ENCODE results near the gene TUBB6.
A peak's percentile ranks its signal among the peaks of the same experiment; 100 is the strongest.

Gene TUBB6

DNA sequence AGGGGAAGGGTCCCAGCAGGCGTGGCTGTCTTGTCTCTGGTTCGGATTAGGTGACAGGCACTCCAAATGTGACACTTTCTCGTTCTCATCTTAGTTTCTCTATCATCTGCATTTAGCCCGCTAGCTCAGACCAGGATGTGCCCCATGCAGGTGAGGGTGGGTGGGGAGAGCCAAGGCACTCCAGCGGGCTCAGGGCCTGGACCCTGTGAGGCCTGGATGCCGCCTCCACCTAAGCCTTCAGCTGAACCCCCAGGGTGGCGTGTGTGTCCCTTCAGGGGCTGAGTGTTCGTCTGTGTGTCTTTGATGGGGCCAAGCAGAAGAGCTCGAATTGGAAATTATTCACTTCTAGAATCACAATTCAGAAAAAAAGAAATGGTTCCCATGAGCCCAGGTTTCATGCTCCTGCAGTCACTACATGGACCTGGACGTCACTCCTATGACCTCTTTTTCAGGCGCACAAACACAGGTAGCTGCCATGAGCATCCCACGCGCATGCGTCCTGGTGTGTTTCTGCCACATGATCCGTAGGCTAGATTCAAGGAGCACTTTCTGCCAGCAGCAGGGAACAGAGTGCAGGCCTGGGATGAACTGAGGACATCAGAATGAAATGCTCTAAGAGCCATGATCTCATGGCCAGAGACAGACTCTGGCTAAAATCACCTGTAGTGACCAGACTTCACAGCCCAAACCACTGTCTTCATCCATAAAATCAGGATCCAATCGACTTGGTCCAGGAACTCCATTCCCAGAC, 28.1 kb upstream of the TUBB6 start:
- Histone ChIP-seq H3K27me3 (ENCODE audit: control insufficient read depth in 1 of 2, insufficient read depth in 2 of 2, low read length in 2 of 2) (no peaks in the 10 kb centered on the region), H3K9ac (ENCODE audit: low read length in 2 of 2) (peak overlapping the region; percentile 99 to 100), H3K4me1 (ENCODE audit: control insufficient read depth, insufficient read depth, low read length) (peaks cover 42% of the 10 kb centered on the region), H3K4me3 (ENCODE audit: low read length in 2 of 2) (peak overlapping the region; percentile 47 to 77), H3K27ac (ENCODE audit: low read length) (peak overlapping the region; percentile 100), H3K36me3 (ENCODE audit: control insufficient read depth in 2 of 2, insufficient read depth in 2 of 2, low read length in 2 of 2) (no peaks in the 10 kb centered on the region), H3K9me3 (ENCODE audit: control insufficient read depth in 2 of 2, low read length in 2 of 2) (no peaks in the 10 kb centered on the region)

DNA sequence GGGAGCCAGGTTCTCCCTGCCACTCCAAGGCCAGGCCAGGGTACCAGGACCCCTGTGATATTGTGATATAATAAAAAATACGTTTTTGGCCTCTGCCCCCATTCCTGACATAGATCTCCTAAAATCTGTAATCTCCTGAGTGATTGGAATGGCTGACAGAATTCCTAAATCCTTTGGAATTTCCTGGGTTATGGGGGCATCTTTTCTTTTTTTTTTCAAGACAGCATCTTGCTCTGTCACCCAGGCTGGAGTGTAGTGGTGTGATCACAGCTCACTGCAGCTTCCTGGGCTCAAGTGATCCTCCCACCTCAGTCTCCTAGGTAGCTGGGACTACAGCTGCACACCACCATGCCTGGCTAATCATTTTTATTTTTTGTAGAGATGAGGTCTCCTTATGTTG, 26.2 kb upstream of the TUBB6 start:
- Histone ChIP-seq H3K9me3 (ENCODE audit: control insufficient read depth in 2 of 2, low read length in 2 of 2) (no peaks in the 10 kb centered on the region), H3K36me3 (ENCODE audit: control insufficient read depth in 2 of 2, insufficient read depth in 2 of 2, low read length in 2 of 2) (no peaks in the 10 kb centered on the region), H3K27ac (ENCODE audit: low read length) (peak overlapping the region; percentile 100), H3K4me1 (ENCODE audit: control insufficient read depth, insufficient read depth, low read length) (peaks cover 39% of the 10 kb centered on the region), H3K4me3 (ENCODE audit: low read length in 2 of 2) (no peak overlapping the region), H3K27me3 (ENCODE audit: control insufficient read depth in 1 of 2, insufficient read depth in 2 of 2, low read length in 2 of 2) (no peaks in the 10 kb centered on the region), H3K9ac (ENCODE audit: low read length in 2 of 2) (no peak overlapping the region)

DNA sequence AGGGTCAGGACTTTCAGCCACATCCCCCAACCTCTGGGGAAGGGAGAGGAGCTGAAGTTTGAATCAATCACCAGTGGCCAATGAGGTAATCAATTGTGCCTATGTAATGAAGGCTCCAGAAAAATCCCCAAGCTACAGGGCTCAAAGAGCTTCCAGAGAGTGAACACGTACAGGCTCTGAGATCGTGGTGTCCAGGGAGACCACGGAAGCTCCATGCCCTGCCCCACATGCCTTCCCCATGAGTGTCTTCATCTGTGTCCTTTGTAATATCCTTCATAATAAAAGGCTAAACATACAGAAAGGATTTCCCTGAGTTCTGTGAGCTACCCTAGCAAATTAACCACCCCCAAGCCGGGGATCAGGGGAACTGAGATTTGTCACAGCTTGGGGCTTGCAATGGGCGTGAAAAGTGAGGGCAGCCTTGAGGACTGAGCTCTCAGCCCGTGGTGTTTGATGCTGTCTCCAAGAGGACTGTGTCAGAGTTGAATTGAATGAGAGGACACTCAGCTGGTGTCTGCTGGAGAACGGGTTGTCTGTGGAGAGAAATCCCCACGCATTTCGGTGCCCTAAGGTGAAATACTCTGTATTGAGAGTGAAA, 25.5 kb upstream of the TUBB6 start:
- no peaks in the 10 kb centered on the region for H3K27me3 ChIP-seq (ENCODE audit: control insufficient read depth in 1 of 2, insufficient read depth in 2 of 2, low read length in 2 of 2)
- peaks cover 39% of the 10 kb centered on the region for H3K4me1 ChIP-seq (ENCODE audit: control insufficient read depth, insufficient read depth, low read length)
- no peaks in the 10 kb centered on the region for H3K9me3 ChIP-seq (ENCODE audit: control insufficient read depth in 2 of 2, low read length in 2 of 2)
- H3K4me3 ChIP-seq (ENCODE audit: low read length in 2 of 2): no peak overlapping the region
- H3K36me3 ChIP-seq (ENCODE audit: control insufficient read depth in 2 of 2, insufficient read depth in 2 of 2, low read length in 2 of 2): no peaks in the 10 kb centered on the region
- no peak overlapping the region for H3K9ac ChIP-seq (ENCODE audit: low read length in 2 of 2)
- peak overlapping the region; percentile 100 for H3K27ac ChIP-seq (ENCODE audit: low read length)

DNA sequence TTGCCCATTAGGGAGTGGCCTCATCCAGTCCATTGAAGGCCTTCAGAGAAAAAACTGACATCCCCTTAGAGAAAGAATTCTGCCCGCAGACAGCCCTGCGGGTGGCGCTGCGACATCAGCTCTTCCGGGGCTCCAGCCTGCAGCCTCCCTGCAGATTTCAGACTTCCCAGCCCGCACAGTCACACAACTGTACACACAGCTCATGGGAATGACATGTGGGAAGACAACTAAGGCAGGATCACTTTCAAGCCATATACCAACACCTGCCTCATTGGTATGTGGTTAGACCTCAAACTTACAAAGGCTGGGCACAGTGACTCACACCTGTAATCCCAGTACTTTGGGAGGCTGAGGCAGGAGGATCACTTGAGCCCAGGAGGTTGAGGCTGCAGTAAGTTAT, 24.8 kb upstream of the TUBB6 start:
- Histone ChIP-seq H3K9me3 (ENCODE audit: control insufficient read depth in 2 of 2, low read length in 2 of 2) (no peaks in the 10 kb centered on the region), H3K36me3 (ENCODE audit: control insufficient read depth in 2 of 2, insufficient read depth in 2 of 2, low read length in 2 of 2) (no peaks in the 10 kb centered on the region), H3K27ac (ENCODE audit: low read length) (no peak overlapping the region), H3K9ac (ENCODE audit: low read length in 2 of 2) (no peak overlapping the region), H3K27me3 (ENCODE audit: control insufficient read depth in 1 of 2, insufficient read depth in 2 of 2, low read length in 2 of 2) (no peaks in the 10 kb centered on the region), H3K4me3 (ENCODE audit: low read length in 2 of 2) (no peak overlapping the region), H3K4me1 (ENCODE audit: control insufficient read depth, insufficient read depth, low read length) (peaks cover 36% of the 10 kb centered on the region)

DNA sequence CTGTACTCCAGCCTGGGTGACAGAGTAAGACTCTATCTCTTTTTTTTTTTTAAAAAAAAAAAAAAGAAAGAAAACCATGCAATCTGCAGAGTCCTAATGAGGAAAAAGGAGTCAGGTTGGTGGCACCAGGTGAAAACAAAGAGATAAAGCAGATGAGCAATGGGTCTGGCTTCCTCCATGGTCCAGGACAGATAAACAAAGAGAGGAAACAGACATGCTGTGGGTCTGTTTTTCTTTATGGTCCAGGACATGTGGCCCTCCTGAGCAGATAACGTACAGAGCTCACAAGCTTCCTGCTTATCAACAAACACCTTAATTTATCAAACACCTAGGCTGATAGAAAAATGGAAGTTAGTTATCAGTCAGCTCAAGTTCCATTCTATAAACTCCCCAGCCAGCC, 24.4 kb upstream of the TUBB6 start:
- H3K9ac ChIP-seq (ENCODE audit: low read length in 2 of 2): no peak overlapping the region
- H3K4me1 ChIP-seq (ENCODE audit: control insufficient read depth, insufficient read depth, low read length): peaks cover 36% of the 10 kb centered on the region
- H3K27me3 ChIP-seq (ENCODE audit: control insufficient read depth in 1 of 2, insufficient read depth in 2 of 2, low read length in 2 of 2): no peaks in the 10 kb centered on the region
- no peak overlapping the region for H3K4me3 ChIP-seq (ENCODE audit: low read length in 2 of 2)
- no peak overlapping the region for H3K27ac ChIP-seq (ENCODE audit: low read length)
- H3K9me3 ChIP-seq (ENCODE audit: control insufficient read depth in 2 of 2, low read length in 2 of 2): no peaks in the 10 kb centered on the region
- no peaks in the 10 kb centered on the region for H3K36me3 ChIP-seq (ENCODE audit: control insufficient read depth in 2 of 2, insufficient read depth in 2 of 2, low read length in 2 of 2)

DNA sequence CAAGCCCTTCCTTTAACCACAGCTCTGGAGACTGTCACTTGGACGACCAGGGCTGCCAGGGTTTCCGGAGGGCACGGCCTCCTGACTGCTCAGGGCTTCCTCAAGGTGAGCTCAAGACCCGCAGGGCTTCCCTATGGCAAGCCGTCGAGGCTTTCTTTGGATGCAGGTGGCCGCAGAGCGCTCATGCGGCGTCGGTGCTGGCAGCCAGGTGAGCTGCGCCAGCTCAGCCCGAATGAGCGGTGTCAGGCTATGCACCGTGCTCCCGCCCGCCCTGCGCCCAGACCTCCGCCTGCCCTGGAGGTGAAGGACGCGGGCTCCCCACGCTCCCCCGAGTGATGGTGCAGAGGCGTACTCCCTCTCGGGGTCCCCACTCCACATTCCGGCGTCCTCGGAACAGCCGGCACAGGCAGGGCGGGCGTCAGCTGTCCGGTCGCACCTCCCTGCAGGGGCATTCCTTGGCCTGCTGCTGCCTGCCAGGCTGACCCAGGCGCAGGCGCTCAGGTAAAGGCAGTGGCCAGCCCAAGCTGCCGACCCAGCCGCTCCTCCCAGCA, 20.8 kb upstream of the TUBB6 start:
- no peaks in the 10 kb centered on the region for H3K9me3 ChIP-seq (ENCODE audit: control insufficient read depth in 2 of 2, low read length in 2 of 2)
- peak overlapping the region; percentile 81 to 88 for H3K9ac ChIP-seq (ENCODE audit: low read length in 2 of 2)
- H3K27ac ChIP-seq (ENCODE audit: low read length): peak overlapping the region; percentile 91
- peaks cover 24% of the 10 kb centered on the region for H3K4me1 ChIP-seq (ENCODE audit: control insufficient read depth, insufficient read depth, low read length)
- peak overlapping the region; percentile 81 to 82 for H3K4me3 ChIP-seq (ENCODE audit: low read length in 2 of 2)
- H3K36me3 ChIP-seq (ENCODE audit: control insufficient read depth in 2 of 2, insufficient read depth in 2 of 2, low read length in 2 of 2): no peaks in the 10 kb centered on the region
- H3K27me3 ChIP-seq (ENCODE audit: control insufficient read depth in 1 of 2, insufficient read depth in 2 of 2, low read length in 2 of 2): no peaks in the 10 kb centered on the region

DNA sequence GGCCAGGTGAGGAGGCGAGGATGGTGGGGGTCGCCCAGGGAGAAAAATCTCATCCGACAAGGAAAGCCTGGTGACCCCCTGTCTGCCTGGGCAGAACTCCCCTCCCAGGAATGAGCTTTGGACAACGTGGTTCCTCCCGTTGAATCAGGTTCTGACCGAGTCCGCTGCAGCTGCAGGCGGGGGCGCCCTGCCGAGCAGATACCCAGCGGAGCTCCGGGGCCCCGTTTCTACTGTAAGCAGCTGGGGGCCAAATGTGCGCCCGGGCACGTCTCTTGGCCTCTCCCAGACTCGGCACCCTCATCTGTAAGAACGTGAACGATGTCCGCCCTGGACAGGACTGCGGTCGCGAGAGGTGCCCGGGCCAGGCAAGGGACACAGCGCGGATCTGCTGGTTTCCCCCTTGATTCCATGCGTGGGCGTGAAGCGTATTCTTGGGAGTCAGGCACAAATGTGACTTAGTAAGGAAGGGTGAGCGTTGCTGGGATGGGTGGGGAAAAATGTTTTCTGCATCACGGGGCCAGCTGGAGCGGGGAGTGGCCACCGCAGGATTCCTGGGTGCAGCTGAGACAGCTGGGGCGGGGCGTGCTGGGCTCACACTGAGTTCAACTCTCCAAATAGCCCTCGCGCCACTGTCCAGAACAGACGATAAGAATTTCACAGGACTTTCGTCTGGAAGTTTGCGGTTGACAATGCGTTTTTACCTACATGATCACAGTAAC, 20.2 kb upstream of the TUBB6 start:
- Histone ChIP-seq H3K9ac (ENCODE audit: low read length in 2 of 2) (peak overlapping the region; percentile 81 to 88), H3K9me3 (ENCODE audit: control insufficient read depth in 2 of 2, low read length in 2 of 2) (no peaks in the 10 kb centered on the region), H3K4me3 (ENCODE audit: low read length in 2 of 2) (peak overlapping the region; percentile 81 to 82), H3K27ac (ENCODE audit: low read length) (peak overlapping the region; percentile 91), H3K4me1 (ENCODE audit: control insufficient read depth, insufficient read depth, low read length) (peaks cover 24% of the 10 kb centered on the region), H3K36me3 (ENCODE audit: control insufficient read depth in 2 of 2, insufficient read depth in 2 of 2, low read length in 2 of 2) (no peaks in the 10 kb centered on the region), H3K27me3 (ENCODE audit: control insufficient read depth in 1 of 2, insufficient read depth in 2 of 2, low read length in 2 of 2) (no peaks in the 10 kb centered on the region)

DNA sequence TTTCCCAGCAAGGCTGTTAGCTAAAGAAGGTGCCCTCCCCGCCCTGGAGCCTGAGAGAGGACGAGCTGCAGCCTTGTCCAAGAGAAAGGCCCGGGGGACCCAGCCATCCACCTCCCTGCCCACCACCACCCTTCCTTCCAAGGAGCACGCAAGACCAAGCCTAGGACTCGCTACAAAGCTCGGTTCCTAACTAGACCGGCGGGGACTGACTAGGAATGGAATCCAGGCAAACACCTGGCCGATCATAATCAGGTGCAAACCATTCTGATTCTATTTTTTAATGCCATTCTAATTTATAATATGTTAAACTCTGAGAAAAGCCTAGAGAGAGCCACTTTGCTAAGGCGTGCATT, 19.7 kb upstream of the TUBB6 start:
- Histone ChIP-seq H3K4me1 (ENCODE audit: control insufficient read depth, insufficient read depth, low read length) (peaks cover 24% of the 10 kb centered on the region), H3K9ac (ENCODE audit: low read length in 2 of 2) (peak overlapping the region; percentile 81 to 88), H3K27ac (ENCODE audit: low read length) (peak overlapping the region; percentile 91), H3K36me3 (ENCODE audit: control insufficient read depth in 2 of 2, insufficient read depth in 2 of 2, low read length in 2 of 2) (no peaks in the 10 kb centered on the region), H3K9me3 (ENCODE audit: control insufficient read depth in 2 of 2, low read length in 2 of 2) (no peaks in the 10 kb centered on the region), H3K27me3 (ENCODE audit: control insufficient read depth in 1 of 2, insufficient read depth in 2 of 2, low read length in 2 of 2) (no peaks in the 10 kb centered on the region), H3K4me3 (ENCODE audit: low read length in 2 of 2) (peak overlapping the region; percentile 81 to 82)

DNA sequence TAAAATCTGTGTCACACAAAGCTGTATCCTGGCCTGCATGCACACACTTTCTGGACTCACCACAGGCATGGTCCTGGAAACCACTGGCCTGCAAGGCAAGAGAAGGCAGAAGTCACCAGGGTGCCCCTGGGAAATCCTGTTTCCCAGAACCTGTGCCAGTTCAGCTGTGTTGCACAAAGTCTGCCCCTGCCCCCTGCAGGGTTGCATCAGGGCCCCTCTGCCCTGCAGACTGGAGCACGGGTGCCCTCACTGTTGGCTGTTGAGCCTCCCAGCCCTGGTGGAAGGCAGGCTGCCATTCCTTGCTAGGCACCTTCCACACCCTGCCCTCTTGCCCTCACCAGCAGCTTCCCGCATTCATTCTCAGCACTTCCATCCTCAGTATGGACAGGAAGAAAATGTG, 18.0 kb upstream of the TUBB6 start:
- Histone ChIP-seq H3K27me3 (ENCODE audit: control insufficient read depth in 1 of 2, insufficient read depth in 2 of 2, low read length in 2 of 2) (peaks cover 0 to 2% of the 10 kb centered on the region in 2 donors), H3K9me3 (ENCODE audit: control insufficient read depth in 2 of 2, low read length in 2 of 2) (no peaks in the 10 kb centered on the region), H3K9ac (ENCODE audit: low read length in 2 of 2) (no peak overlapping the region)

DNA sequence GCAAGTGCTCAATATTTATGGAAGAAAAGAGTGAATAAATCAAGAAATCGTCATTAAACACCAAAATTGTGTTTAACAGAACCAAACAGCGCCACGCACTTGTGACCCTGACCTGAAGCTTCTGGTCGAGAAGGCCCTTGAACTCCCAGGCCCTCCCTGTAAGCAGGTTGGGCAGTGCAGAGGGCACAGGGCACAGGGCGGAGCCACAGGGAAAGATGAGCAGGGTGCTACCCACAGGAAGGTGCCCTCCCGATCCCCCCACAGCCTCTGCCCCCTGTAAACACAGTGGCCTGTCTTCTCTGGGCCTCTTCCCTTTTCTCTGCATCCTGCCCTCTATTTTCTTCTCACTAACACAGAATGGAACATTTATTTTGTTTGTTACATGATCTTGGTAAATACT, 16.9 kb upstream of the TUBB6 start:
- H3K4me1 ChIP-seq (ENCODE audit: control insufficient read depth, insufficient read depth, low read length): peaks cover 24% of the 10 kb centered on the region
- no peaks in the 10 kb centered on the region for H3K9me3 ChIP-seq (ENCODE audit: control insufficient read depth in 2 of 2, low read length in 2 of 2)

More for the DNA sequence above, 18.0 kb upstream of the TUBB6 start:
- Histone ChIP-seq H3K27ac (ENCODE audit: low read length) (no peak overlapping the region), H3K4me1 (ENCODE audit: control insufficient read depth, insufficient read depth, low read length) (peaks cover 24% of the 10 kb centered on the region), H3K4me3 (ENCODE audit: low read length in 2 of 2) (no peak overlapping the region), H3K36me3 (ENCODE audit: control insufficient read depth in 2 of 2, insufficient read depth in 2 of 2, low read length in 2 of 2) (no peaks in the 10 kb centered on the region)

More for the DNA sequence above, 16.9 kb upstream of the TUBB6 start:
- Histone ChIP-seq H3K36me3 (ENCODE audit: control insufficient read depth in 2 of 2, insufficient read depth in 2 of 2, low read length in 2 of 2) (no peaks in the 10 kb centered on the region), H3K27me3 (ENCODE audit: control insufficient read depth in 1 of 2, insufficient read depth in 2 of 2, low read length in 2 of 2) (peaks cover 0 to 2% of the 10 kb centered on the region in 2 donors), H3K27ac (ENCODE audit: low read length) (no peak overlapping the region), H3K9ac (ENCODE audit: low read length in 2 of 2) (no peak overlapping the region), H3K4me3 (ENCODE audit: low read length in 2 of 2) (no peak overlapping the region)
